ENCODE measurements around the gene PDCD4. TPM values are rescaled to one million over a fixed set of nuclear protein-coding genes. Genes with fewer than 3 reads are reported as not detected.

The PDCD4 gene
- total and polyA plus RNA-seq, 2 of the 8 experiments (the other 6 are each of a cell fraction or from before 2014, with no cell fraction given): 3.3 to 26.8 TPM

- Histone ChIP-seq H2BK20ac (ENCODE audit: low read length) (no peak overlapping the region), H4K20me1 (replicated peaks in 1 of 2; ENCODE audit: control insufficient read depth in 1 of 2, insufficient read depth in 2 of 2, low read length in 2 of 2) (peaks cover 0 to 5% of the 10 kb centered on the region in 2 experiments), H3K79me2 (ENCODE audit: control insufficient read depth in 1 of 2, insufficient read depth in 2 of 2, low read length in 2 of 2) (peaks cover 0 to 68% of the 10 kb centered on the region in 2 experiments; a peak in 2 of 4 replicates), H4K8ac (ENCODE audit: extremely low read depth, insufficient read depth, low read length) (0 out of 2 replicates have a peak overlapping the region, but pooled peaks have one; percentile 9), H3K36me3 (ENCODE audit: control insufficient read depth in 2 of 4, insufficient read depth in 4 of 4, low read length in 3 of 4) (peaks cover 0 to 2% (median 0%) of the 10 kb centered on the region in 4 experiments; a peak in 1 of 8 replicates), H2BK15ac (ENCODE audit: low read length) (no peak overlapping the region), H3K56ac (replicated peaks; ENCODE audit: insufficient read length, low read depth, low read length) (no peak overlapping the region), H2AK5ac (ENCODE audit: low read depth, low read length) (no peak overlapping the region), H2BK120ac (replicated peaks; ENCODE audit: low read depth, low read length) (no peak overlapping the region), H3K4me1 (replicated peaks in 1 of 4; ENCODE audit: control insufficient read depth in 3 of 4, insufficient read depth in 4 of 4, low read length in 3 of 4) (peaks cover 0 to 4% (median 0%) of the 10 kb centered on the region in 4 experiments; a peak in 1 of 7 replicates), H3K27ac (ENCODE audit: low read depth, low read length) (no peak overlapping the region), H3K18ac (ENCODE audit: extremely low read depth, low read length) (no peak overlapping the region), H3K4me2 (ENCODE audit: insufficient read depth in 1 of 2, low read depth in 2 of 2, low read length in 2 of 2) (no peak overlapping the region), H4K5ac (ENCODE audit: insufficient read length, low read depth, low read length) (no peak overlapping the region), H2BK12ac (ENCODE audit: low read depth, low read length) (no peak overlapping the region), H3K14ac (ENCODE audit: insufficient read length) (no peak overlapping the region), H4K91ac (replicated peaks; ENCODE audit: insufficient read length, low read length) (no peak overlapping the region), H3K4ac (replicated peaks; ENCODE audit: insufficient read length, low read depth, low read length) (no peak overlapping the region), H3K23me2 (ENCODE audit: low read depth, low read length) (no peaks in the 10 kb centered on the region), H3K9ac (replicated peaks in 1 of 4; ENCODE audit: extremely low read depth in 1 of 4, low read depth in 3 of 4, low read length in 3 of 4) (no peak overlapping the region), H3K4me3 (ENCODE audit: extremely low read depth in 1 of 4, insufficient read depth in 2 of 4, low read depth in 3 of 4, low read length in 4 of 4) (no peak overlapping the region), H3K79me1 (ENCODE audit: low read depth, low read length) (peaks cover 5% of the 10 kb centered on the region), H2BK5ac (ENCODE audit: low read depth, low read length) (no peak overlapping the region), H3K9me3 (ENCODE audit: insufficient read depth in 2 of 2, low read depth in 1 of 2, low read length in 1 of 2) (no peaks in the 10 kb centered on the region), H3K27me3 (replicated peaks in 1 of 4; ENCODE audit: control insufficient read depth in 3 of 4, extremely low read depth in 1 of 4, insufficient read depth in 3 of 4, low read length in 3 of 4) (no peaks in the 10 kb centered on the region), H3K23ac (ENCODE audit: insufficient read length) (no peak overlapping the region), H2AFZ (ENCODE audit: low read length) (no peak overlapping the region)
- CTCF ChIA-PET (ENCODE audit: partially characterized antibody): interaction anchor here (0.8 kb wide), 1 partner anchor 49 kb away, joined by 3 read pairs; no protein-coding TSS in a partner anchor
- DNase-seq (ENCODE audit: low read depth in 1 of 2, low spot score in 2 of 2) (no peak), FAIRE-seq (no peak)
- 77% methylated on average over 4 of the region's 4 CpGs; no CpG with 5 or more reads in 1 of the 2 experiments for WGBS, 2 experiments (ENCODE audit: extremely low coverage in 1 of 2, insufficient coverage in 1 of 2, insufficient read length in 1 of 2, insufficient replicate concordance in 2 of 2, low coverage in 1 of 2, low lambda C conversion rate in 2 of 2, missing lambda C conversion rate in 1 of 2)
- POLR2A ChIA-PET (ENCODE audit: partially characterized antibody): no interaction called here
- TF ChIP-seq TCF12 (IDR thresholded peaks at IDR 0.05; ENCODE audit: low read depth, low read length) (no peak), JUND (IDR thresholded peaks at IDR 0.05; ENCODE audit: low read length) (no peak), USF2 (IDR thresholded peaks at IDR 0.05; ENCODE audit: low read length) (no peak), SUZ12 (IDR thresholded peaks at IDR 0.05; ENCODE audit: low read length) (no peak), EP300 (IDR thresholded peaks at IDR 0.05; ENCODE audit: borderline replicate concordance in 1 of 2, low read depth in 2 of 2, low read length in 2 of 2) (no peak), RXRA (IDR thresholded peaks at IDR 0.05; ENCODE audit: insufficient read depth, low read depth, low read length) (no peak), SP2 (IDR thresholded peaks at IDR 0.05; ENCODE audit: low read length) (no peak), SRF (IDR thresholded peaks at IDR 0.05; ENCODE audit: low read depth, low read length) (no peak), HDAC6 (IDR thresholded peaks at IDR 0.05; ENCODE audit: low read depth, low read length) (no peak), SAP30 (IDR thresholded peaks at IDR 0.05; ENCODE audit: insufficient read depth, insufficient replicate concordance, low read length) (no peak), GTF2F1 (IDR thresholded peaks at IDR 0.05; ENCODE audit: borderline replicate concordance, low read depth, low read length) (no peak)
These were observed 75.4 kb downstream of the PDCD4 start for GRCh38 chr10:110947061-110947595.
